NCI-H2107 treated with DMSO at 0.1 percent for 48 hours (cell line): ENCODE results near the gene REPS1.
A peak's percentile ranks its signal among the peaks of the same experiment; 100 is the strongest.
"Not testable (repeated sequence)": the region's sequence is repeated elsewhere in the genome, so short reads cannot be mapped to it uniquely, and the experiment has no call there.

Experiments
- DNase-seq: peaks from one replicate; lab custom pipeline; 2025; ENCODE audit not compliant: unreplicated experiment; lab: John Stamatoyannopoulos, UW

Gene REPS1

GRCh38 chr6:138987643-138988468, at the start of gene REPS1:
Gene REPS1 (minus strand): TSS chr6:138988253. CDS start chr6:138987682, 571 bp downstream.
- peak; percentile 77 for DNase-seq

- no peak for DNase-seq
Measured at GRCh38 chr6:139037490-139037889, 49.4 kb upstream of the REPS1 start.

- DNase-seq = no peak
Measured at GRCh38 chr6:139030228-139030963, 42.3 kb upstream of the REPS1 start.

- DNase-seq = peak; percentile 43
Measured at GRCh38 chr6:139029470-139030227, 41.6 kb upstream of the REPS1 start.

- DNase-seq = no peak
Measured at GRCh38 chr6:139028658-139029469, 40.8 kb upstream of the REPS1 start, which contains the start of gene ABRACL. Gene ABRACL (plus strand): TSS chr6:139028745. CDS start chr6:139034161, 5,416 bp downstream.

GRCh38 chr6:139028215-139028657, 40.2 kb upstream of the REPS1 start:
- peak; percentile 72 for DNase-seq

GRCh38 chr6:139027620-139028182, 39.6 kb upstream of the REPS1 start:
- DNase-seq = peak; percentile 87

GRCh38 chr6:139025416-139025815, 37.4 kb upstream of the REPS1 start:
- not testable (repeated sequence) for DNase-seq

GRCh38 chr6:139020689-139021088, 32.6 kb upstream of the REPS1 start:
- DNase-seq = no peak

GRCh38 chr6:139019722-139020121, 31.7 kb upstream of the REPS1 start:
- no peak for DNase-seq

- DNase-seq = no peak
Measured at GRCh38 chr6:139017227-139017626, 29.2 kb upstream of the REPS1 start.

- DNase-seq = no peak
Measured at GRCh38 chr6:139016337-139017213, 28.5 kb upstream of the REPS1 start.

GRCh38 chr6:139014945-139015344, 26.9 kb upstream of the REPS1 start:
- no peak for DNase-seq

GRCh38 chr6:139013185-139013800, 25.2 kb upstream of the REPS1 start:
- DNase-seq = no peak

GRCh38 chr6:139011980-139012379, 23.9 kb upstream of the REPS1 start:
- DNase-seq = no peak

GRCh38 chr6:139010674-139011073, 22.6 kb upstream of the REPS1 start:
- DNase-seq = no peak

- no peak for DNase-seq
Measured at GRCh38 chr6:139008117-139008516, 20.1 kb upstream of the REPS1 start.

- no peak for DNase-seq
Measured at GRCh38 chr6:139007428-139007827, 19.4 kb upstream of the REPS1 start.

- DNase-seq = no peak
Measured at GRCh38 chr6:139006477-139006876, 18.4 kb upstream of the REPS1 start.
